WERI-Rb-1 (cell line): ENCODE measurements around the gene NAA20.

Experiments used
- DNase-seq: peaks from one replicate; pipeline ENCODE4 v3.0.0-alpha.2; 2020
- H3K27ac ChIP-seq: fragments of 250-450 bp; sonication (Bioruptor Pico); 2 replicates; pipeline ENCODE4 v1.5.1; 2020; ENCODE audit warnings: mild to moderate bottlenecking, moderate library complexity
- H3K27me3 ChIP-seq: fragments of 250-450 bp; sonication (Bioruptor Pico); 2 replicates; pipeline ENCODE4 v1.5.1; 2021; ENCODE audit warnings: mild to moderate bottlenecking, low read depth, moderate library complexity; ENCODE audit not compliant: insufficient read depth, severe bottlenecking
- H3K36me3 ChIP-seq: fragments of 250-450 bp; sonication (Bioruptor Pico); 2 replicates; pipeline ENCODE4 v1.5.1; 2020; ENCODE audit warnings: mild to moderate bottlenecking, moderate library complexity
- H3K4me3 ChIP-seq: 2 replicates; pipeline ENCODE4 v1.5.1; 2011; ENCODE audit warnings: low read depth, mild to moderate bottlenecking, control low read depth, low read length
- H3K9me3 ChIP-seq: fragments of 250-450 bp; sonication (Bioruptor Pico); 2 replicates; pipeline ENCODE4 v1.5.1; 2021; ENCODE audit warnings: mild to moderate bottlenecking, moderate library complexity; ENCODE audit not compliant: severe bottlenecking
- TF ChIP-seq, protein P1 (sequence below): IDR thresholded peaks from 2 replicates; pipeline ENCODE4 v1.5.1; 2011; ENCODE audit warnings: low read depth, mild to moderate bottlenecking, control low read depth, inconsistent platforms, low read length

NAA20 gene

DNA sequence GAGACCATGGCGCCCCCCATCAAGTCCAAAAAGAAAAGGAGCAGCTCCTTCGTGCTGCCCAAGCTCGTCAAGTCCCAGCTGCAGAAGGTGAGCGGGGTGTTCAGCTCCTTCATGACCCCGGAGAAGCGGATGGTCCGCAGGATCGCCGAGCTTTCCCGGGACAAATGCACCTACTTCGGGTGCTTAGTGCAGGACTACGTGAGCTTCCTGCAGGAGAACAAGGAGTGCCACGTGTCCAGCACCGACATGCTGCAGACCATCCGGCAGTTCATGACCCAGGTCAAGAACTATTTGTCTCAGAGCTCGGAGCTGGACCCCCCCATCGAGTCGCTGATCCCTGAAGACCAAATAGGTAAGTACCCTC, 41.7 kb upstream of the NAA20 start:
- H3K36me3 ChIP-seq, result no peaks in the 10 kb centered on the region
- no peaks in the 10 kb centered on the region for H3K27me3 ChIP-seq
- no peak overlapping the region for H3K4me3 ChIP-seq
- TF ChIP-seq, protein P1, sequence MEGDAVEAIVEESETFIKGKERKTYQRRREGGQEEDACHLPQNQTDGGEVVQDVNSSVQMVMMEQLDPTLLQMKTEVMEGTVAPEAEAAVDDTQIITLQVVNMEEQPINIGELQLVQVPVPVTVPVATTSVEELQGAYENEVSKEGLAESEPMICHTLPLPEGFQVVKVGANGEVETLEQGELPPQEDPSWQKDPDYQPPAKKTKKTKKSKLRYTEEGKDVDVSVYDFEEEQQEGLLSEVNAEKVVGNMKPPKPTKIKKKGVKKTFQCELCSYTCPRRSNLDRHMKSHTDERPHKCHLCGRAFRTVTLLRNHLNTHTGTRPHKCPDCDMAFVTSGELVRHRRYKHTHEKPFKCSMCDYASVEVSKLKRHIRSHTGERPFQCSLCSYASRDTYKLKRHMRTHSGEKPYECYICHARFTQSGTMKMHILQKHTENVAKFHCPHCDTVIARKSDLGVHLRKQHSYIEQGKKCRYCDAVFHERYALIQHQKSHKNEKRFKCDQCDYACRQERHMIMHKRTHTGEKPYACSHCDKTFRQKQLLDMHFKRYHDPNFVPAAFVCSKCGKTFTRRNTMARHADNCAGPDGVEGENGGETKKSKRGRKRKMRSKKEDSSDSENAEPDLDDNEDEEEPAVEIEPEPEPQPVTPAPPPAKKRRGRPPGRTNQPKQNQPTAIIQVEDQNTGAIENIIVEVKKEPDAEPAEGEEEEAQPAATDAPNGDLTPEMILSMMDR, result no peak
- no peak for DNase-seq
- no peak overlapping the region for H3K27ac ChIP-seq
- H3K9me3 ChIP-seq, result no peaks in the 10 kb centered on the region

DNA sequence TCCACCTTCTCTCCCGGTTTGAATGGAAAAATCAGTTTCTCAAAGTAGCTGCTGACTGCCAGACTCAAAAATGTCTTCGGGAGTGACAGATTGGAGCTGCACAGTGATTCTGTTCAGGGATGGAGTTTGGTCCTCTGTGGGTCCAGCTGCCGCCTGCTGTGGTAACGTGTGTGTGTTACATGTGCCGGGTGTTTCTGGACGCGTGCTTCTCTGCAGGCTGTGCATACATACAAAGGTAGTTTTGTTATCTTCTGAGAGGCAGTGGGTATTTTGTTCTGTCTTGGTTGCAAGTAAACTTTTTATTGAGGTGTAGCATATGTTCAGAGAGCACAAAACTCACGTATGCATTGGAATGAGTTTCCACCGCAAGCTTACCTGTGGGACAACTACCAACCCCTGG, 41.3 kb upstream of the NAA20 start:
- TF ChIP-seq, protein P1, result no peak
- Histone ChIP-seq H3K36me3 (no peaks in the 10 kb centered on the region), H3K27me3 (no peaks in the 10 kb centered on the region), H3K9me3 (no peaks in the 10 kb centered on the region), H3K27ac (no peak overlapping the region), H3K4me3 (no peak overlapping the region)
- no peak for DNase-seq

GRCh38 chr20:19976595-19977372, 40.4 kb upstream of the NAA20 start:
- Histone ChIP-seq H3K27ac (no peak overlapping the region), H3K36me3 (no peaks in the 10 kb centered on the region), H3K27me3 (no peaks in the 10 kb centered on the region), H3K4me3 (no peak overlapping the region), H3K9me3 (no peaks in the 10 kb centered on the region)
- no peak for DNase-seq
- TF ChIP-seq, protein P1, result no peak

GRCh38 chr20:19977373-19977770, 39.8 kb upstream of the NAA20 start:
- no peaks in the 10 kb centered on the region for H3K36me3 ChIP-seq
- H3K27me3 ChIP-seq, result no peaks in the 10 kb centered on the region
- no peak overlapping the region for H3K27ac ChIP-seq
- TF ChIP-seq, protein P1, result no peak
- H3K9me3 ChIP-seq, result no peaks in the 10 kb centered on the region
- H3K4me3 ChIP-seq, result no peak overlapping the region
- no peak for DNase-seq

DNA sequence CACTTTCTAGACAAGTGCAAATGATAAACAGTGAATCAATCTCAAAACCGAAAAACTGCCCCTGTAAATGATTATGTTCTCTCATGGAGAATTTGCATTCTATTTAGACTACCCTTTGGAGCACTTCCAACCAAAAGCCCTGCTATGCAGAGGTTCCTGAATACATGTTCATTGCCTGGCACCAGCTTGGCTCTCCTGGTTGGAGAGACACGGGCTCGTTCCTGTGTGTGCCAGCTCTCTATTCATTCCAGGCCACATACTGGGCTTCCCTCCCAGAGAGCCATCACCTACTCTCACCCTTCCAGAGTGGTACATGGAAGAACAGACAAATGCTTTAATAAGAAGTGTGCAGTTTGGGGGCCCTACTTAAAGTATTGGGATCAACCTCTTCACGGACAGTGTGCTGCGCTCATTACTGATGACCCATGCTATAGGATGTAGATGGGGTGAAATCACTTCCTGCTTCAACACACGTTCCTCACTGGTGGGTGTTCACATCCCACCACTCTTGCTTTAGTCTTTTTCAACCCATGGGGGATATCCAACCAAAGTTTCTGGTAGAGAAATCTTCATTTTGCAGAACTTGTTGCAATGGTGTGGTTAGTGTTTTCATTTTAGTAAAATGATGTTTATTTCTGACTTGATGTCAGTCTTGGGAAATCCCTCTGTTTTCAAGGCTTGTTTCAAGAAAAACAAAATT, 38.5 kb upstream of the NAA20 start:
- H3K27me3 ChIP-seq, result no peaks in the 10 kb centered on the region
- DNase-seq, result no peak
- no peaks in the 10 kb centered on the region for H3K9me3 ChIP-seq
- TF ChIP-seq, protein P1, result no peak
- no peak overlapping the region for H3K4me3 ChIP-seq
- no peaks in the 10 kb centered on the region for H3K36me3 ChIP-seq
- no peak overlapping the region for H3K27ac ChIP-seq
